A673 (cell line): ENCODE data around the gene NOTCH4. TPM values are rescaled to one million over a fixed set of nuclear protein-coding genes. Genes with fewer than 3 reads are reported as not detected.

ENCODE experiments used
- BruUV-seq: library from RNA; stranded (reverse); fragments of 400-500 nt; replicated peaks from 2 replicates; lab custom pipeline; 2021; lab: Mats Ljungman, UMichigan
- CTCF ChIA-PET: fragments of 300-600 bp; sonication (Branson Sonifier 250); formaldehyde crosslinking; loops from one replicate; lab custom pipeline; 2022; ENCODE audit warnings: antibody characterized with exemption; lab: Charles Lee
- POLR2A ChIA-PET: fragments of 300-600 bp; sonication (Branson Sonifier 250); formaldehyde crosslinking; loops from one replicate; lab custom pipeline; 2022; ENCODE audit warnings: antibody characterized with exemption; ENCODE audit not compliant: low non-redundant PET; lab: Charles Lee
- DNase-seq: peaks from one replicate; pipeline ENCODE4 v3.0.0-alpha.2; 2015; ENCODE audit warnings: low spot score
- H3K27ac ChIP-seq: fragments of 200-600 bp; sonication (generic); 2 replicates; pipeline ENCODE4 v1.5.1; 2016; ENCODE audit warnings: mixed run types, low read depth, mild to moderate bottlenecking, mixed read lengths, antibody characterized with exemption, low read length; ENCODE audit not compliant: poor library complexity, severe bottlenecking
- H3K27me3 ChIP-seq: fragments of 200-600 bp; sonication (generic); replicated peaks from 2 replicates; pipeline ENCODE4 v1.6.1; 2017; ENCODE audit warnings: mixed run types, low read depth, mild to moderate bottlenecking, mixed read lengths, antibody characterized with exemption, low read length; ENCODE audit not compliant: insufficient read depth, poor library complexity
- H3K36me3 ChIP-seq: fragments of 200-600 bp; sonication (generic); 2 replicates; pipeline ENCODE4 v1.6.1; 2016; ENCODE audit warnings: mixed run types, mild to moderate bottlenecking, mixed read lengths, antibody characterized with exemption, low read length; ENCODE audit not compliant: insufficient read depth, poor library complexity, severe bottlenecking
- H3K4me1 ChIP-seq: fragments of 200-600 bp; sonication (generic); 2 replicates; pipeline ENCODE4 v1.6.1; 2017; ENCODE audit warnings: mixed run types, mild to moderate bottlenecking, mixed read lengths, antibody characterized with exemption, low read length; ENCODE audit not compliant: insufficient read depth, poor library complexity, severe bottlenecking
- H3K4me3 ChIP-seq: fragments of 200-600 bp; sonication (generic); 2 replicates; pipeline ENCODE4 v1.5.1; 2016; ENCODE audit warnings: low read depth, mixed run types, mild to moderate bottlenecking, mixed read lengths, low read length; ENCODE audit not compliant: poor library complexity, severe bottlenecking
- H3K9me3 ChIP-seq: fragments of 200-600 bp; sonication (generic); 2 replicates; pipeline ENCODE4 v1.6.1; 2016; ENCODE audit warnings: mixed run types, low read depth, mild to moderate bottlenecking, mixed read lengths, antibody characterized with exemption, low read length; ENCODE audit not compliant: poor library complexity, severe bottlenecking
- EZH2 ChIP-seq: fragments of 200-600 bp; sonication (generic); IDR thresholded peaks from 2 replicates; pipeline ENCODE4 v1.6.1; 2017; ENCODE audit warnings: borderline replicate concordance, low read depth, mild to moderate bottlenecking, mixed read lengths, antibody characterized with exemption, low read length; ENCODE audit not compliant: poor library complexity, severe bottlenecking
- intact Hi-C: fragments of 100-400 bp; cut with micrococcal nuclease; formaldehyde crosslinking; loops from one replicate; pipeline ENCODE4 v1.10.0; 2022; ENCODE audit not compliant: unreplicated experiment
- total RNA-seq: library from RNA; stranded (reverse); gene quantifications from 2 replicates; pipeline ENCODE4 v1.2.3, GENCODE V29; 2021
- TF ChIP-seq, protein P1 (sequence below): fragments of 300-800, 200-600 bp; sonication (generic); conservative IDR thresholded peaks from 2 replicates; pipeline ENCODE4 v1.5.1; 2017; ENCODE audit warnings: low read depth, mild to moderate bottlenecking, antibody characterized with exemption, low read length, moderate library complexity, mixed read lengths

Gene NOTCH4
- total RNA-seq, 1 experiment from 2014 or later = 2.4 TPM

DNA sequence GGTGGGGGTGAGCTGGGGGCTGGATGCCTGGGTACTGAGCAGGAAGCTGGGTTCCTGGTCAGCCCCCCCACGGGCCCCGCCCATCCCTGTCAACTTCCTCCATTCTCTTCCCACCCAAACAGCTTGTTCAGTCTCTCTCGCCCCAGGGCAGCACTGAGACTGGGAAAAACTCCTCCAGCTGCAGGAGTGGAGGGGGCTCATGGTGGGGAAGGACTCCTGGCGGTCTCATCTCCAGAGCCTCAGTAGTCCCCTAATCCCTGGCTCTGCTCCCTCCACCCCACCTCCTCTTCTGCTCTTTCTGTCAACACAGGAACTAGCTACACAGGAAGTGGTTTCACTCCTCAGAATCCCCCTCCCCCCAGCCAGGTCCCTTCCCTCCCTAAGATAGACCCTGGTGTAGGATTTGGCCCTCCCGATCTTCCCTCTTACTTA, 31.2 kb downstream of the NOTCH4 start, which contains the start of gene GPSM3:
Gene GPSM3 (minus strand): TSS at position 36 of the 432 bp plus-strand sequence. CDS start 130 bp downstream, outside the sequence.
- CTCF ChIA-PET = no interaction called here
- no peak for DNase-seq
- Histone ChIP-seq H3K36me3 (peaks cover 4% of the 10 kb centered on the region), H3K4me3 (no peak within 1 kb of the TSS), H3K27ac (peak within 1 kb of the TSS; percentile 94), H3K4me1 (peaks cover 44% of the 10 kb centered on the region), H3K9me3 (no peaks in the 10 kb centered on the region), H3K27me3 (no peaks in the 10 kb centered on the region)
- intact Hi-C loops = no loop called here
- no TSS peak for BruUV-seq
- TF ChIP-seq, protein P1, sequence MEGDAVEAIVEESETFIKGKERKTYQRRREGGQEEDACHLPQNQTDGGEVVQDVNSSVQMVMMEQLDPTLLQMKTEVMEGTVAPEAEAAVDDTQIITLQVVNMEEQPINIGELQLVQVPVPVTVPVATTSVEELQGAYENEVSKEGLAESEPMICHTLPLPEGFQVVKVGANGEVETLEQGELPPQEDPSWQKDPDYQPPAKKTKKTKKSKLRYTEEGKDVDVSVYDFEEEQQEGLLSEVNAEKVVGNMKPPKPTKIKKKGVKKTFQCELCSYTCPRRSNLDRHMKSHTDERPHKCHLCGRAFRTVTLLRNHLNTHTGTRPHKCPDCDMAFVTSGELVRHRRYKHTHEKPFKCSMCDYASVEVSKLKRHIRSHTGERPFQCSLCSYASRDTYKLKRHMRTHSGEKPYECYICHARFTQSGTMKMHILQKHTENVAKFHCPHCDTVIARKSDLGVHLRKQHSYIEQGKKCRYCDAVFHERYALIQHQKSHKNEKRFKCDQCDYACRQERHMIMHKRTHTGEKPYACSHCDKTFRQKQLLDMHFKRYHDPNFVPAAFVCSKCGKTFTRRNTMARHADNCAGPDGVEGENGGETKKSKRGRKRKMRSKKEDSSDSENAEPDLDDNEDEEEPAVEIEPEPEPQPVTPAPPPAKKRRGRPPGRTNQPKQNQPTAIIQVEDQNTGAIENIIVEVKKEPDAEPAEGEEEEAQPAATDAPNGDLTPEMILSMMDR = no peak
- no peak for TF ChIP-seq EZH2
- POLR2A ChIA-PET = no interaction called here

DNA sequence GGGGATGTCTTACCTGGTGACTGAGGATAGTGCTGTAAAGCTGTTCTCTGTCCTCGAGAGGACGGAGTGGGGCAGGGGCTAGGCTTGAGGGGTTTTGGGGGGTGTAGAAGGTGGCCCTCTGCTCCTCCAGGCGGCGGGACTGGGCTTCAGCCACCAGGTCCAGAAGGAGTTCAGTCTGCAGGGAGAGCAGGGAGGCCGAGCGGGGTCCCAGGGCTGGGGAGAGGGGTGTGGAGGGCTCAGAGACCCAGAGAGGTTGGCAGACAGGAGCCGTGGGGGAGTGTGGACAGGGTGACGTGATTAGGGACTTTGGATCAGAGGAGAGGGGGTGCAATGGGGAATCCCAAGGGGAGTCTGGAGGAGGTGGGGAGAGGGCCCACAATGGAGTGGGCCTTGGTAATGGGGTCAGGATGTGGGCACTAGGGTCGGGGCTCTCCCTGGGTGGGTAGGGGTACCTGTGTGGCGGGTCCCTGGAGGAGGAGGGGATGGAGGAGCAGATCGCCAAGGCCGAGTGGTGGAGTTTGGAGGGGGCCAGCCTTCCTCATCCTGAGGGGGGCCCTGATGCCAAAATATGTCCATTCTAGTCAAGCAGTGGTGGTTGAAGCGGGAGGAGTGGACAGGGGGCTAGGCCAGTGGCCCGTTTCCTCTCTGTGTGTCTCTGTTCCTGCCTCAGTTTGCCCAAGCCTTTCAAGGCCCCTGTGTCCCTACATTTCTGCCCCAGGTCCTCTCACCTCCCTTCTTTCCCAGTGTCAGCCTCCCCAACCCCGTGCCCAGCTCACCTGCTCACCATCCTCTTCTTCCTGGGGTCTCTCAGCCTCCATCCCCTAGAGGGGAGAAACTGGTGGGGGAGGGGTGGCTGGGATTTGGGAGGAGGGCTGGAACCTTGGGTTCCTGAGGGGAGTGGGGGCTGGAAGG, 31.9 kb downstream of the NOTCH4 start:
- peaks cover 11% of the 10 kb centered on the region for H3K36me3 ChIP-seq
- no peaks in the 10 kb centered on the region for H3K9me3 ChIP-seq
- ChIA-PET CTCF (no interaction called here), POLR2A (no interaction called here)
- H3K4me1 ChIP-seq = peaks cover 38% of the 10 kb centered on the region
- no peak for DNase-seq
- no TSS peak for BruUV-seq
- H3K27ac ChIP-seq = peak overlapping the region; percentile 94
- no peak overlapping the region for H3K4me3 ChIP-seq
- no peaks in the 10 kb centered on the region for H3K27me3 ChIP-seq
- intact Hi-C loops = no loop called here
- TF ChIP-seq, protein P1 = no peak
- TF ChIP-seq EZH2 = no peak

DNA sequence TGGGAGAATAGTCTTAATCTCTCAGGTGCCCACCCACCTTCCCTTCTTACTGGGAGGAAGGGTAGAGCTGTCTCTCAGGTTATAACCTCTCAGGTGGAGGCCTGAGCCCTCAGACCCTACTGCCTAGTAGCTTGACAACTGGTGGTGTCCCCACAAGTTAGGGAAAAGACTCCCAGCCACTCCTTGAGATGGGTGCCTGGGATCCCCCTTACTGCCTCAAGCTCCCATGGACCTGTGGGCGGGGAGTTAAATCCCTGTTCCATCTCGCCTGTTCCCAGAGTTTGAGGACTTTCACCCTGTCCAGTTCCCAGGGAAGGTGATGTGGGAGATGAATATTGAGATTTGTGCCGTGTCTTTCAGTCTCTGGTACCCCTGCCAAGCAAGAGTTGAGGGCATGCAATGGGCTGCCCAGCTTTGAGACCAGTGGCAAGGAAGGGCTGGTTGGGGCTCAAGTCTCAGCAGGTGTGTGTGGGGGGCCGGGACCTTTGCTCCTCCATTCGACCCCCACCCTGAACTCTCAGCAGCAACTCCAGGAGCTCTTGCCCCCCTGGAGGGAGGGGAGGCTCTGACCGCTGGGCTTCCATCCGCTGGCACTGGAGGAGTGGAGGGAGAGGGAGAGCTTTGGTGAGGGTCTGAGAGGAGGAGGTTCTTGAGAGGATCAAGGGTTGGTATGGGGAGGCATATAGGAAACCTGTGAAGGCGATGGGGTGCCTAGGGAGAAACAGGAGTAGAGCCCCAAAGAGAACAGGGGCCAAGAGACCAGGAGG, 32.8 kb downstream of the NOTCH4 start:
- peak overlapping the region; percentile 94 for H3K27ac ChIP-seq
- ChIA-PET POLR2A (no interaction called here), CTCF (interaction anchor here (0.5 to 0.9 kb wide), 2 partner anchors 63 to 1057 kb away, joined by 3 read pairs; partner anchors contain the start of gene ATF6B)
- no peak for TF ChIP-seq EZH2
- TF ChIP-seq, protein P1 = no peak
- no peaks in the 10 kb centered on the region for H3K9me3 ChIP-seq
- no TSS peak for BruUV-seq
- no peak for DNase-seq
- intact Hi-C loops = no loop called here
- H3K4me1 ChIP-seq = peaks cover 30% of the 10 kb centered on the region
- peaks cover 20% of the 10 kb centered on the region for H3K36me3 ChIP-seq
- H3K27me3 ChIP-seq = no peaks in the 10 kb centered on the region
- no peak overlapping the region for H3K4me3 ChIP-seq
